Adrenal gland (tissue), 12 donors: Measurements from ENCODE around the gene LRRC36. TPM values are rescaled to one million over a fixed set of nuclear protein-coding genes. Genes with fewer than 3 reads are reported as not detected.

Source experiments
- DNase-seq, 7 donors: peaks; one replicate each; pipeline ENCODE4 v3.0.0-alpha.2; 2019 to 2020
- H3K27ac ChIP-seq, 5 donors: fragments of 200-600 bp; sonication (generic) in 4 of 5; 1 replicate in 3 of 5; 2 replicates in 2 of 5; pipeline versions ENCODE4 v1.5.1 to v1.8.0; 2016 to 2020; ENCODE audit warnings: mild to moderate bottlenecking in 1 of 5
- H3K27me3 ChIP-seq: fragments of 200-600 bp; 2 replicates; pipeline ENCODE4 v1.8.0; 2021
- H3K36me3 ChIP-seq, 2 donors: fragments of 200-600 bp; replicated peaks in 1 of 2; 1 replicate in 1 of 2; 2 replicates in 1 of 2; pipeline versions ENCODE4 v1.5.1 to v1.8.0; 2018 to 2022
- H3K4me1 ChIP-seq, 2 donors: fragments of 200-600 bp; replicated peaks in 1 of 2; 1 replicate in 1 of 2; 2 replicates in 1 of 2; pipeline versions ENCODE4 v1.5.1 to v1.8.0; 2018 to 2021
- H3K4me3 ChIP-seq, 4 donors: fragments of 200-600 bp; sonication (generic) in 3 of 4; one replicate each; pipeline ENCODE4 v1.5.1; 2016 to 2018
- H3K9me3 ChIP-seq, 3 donors: fragments of 200-600 bp; sonication (generic) in 1 of 3; replicated peaks in 1 of 3; 1 replicate in 2 of 3; 2 replicates in 1 of 3; pipeline versions ENCODE4 v1.5.1 to v1.8.0; 2016 to 2021
- CTCF ChIP-seq, 6 experiments: fragments of 450-650 bp in 4 of 6; fragments of 200-600 bp in 2 of 6; sonication (generic) in 1 of 6; IDR thresholded peaks; 1 replicate in 5 of 6; 2 replicates in 1 of 6; pipeline versions ENCODE4 v1.5.1 to v1.8.0; 2016 to 2021; ENCODE audit warnings: antibody characterized with exemption in 6 of 6, mild to moderate bottlenecking in 2 of 6, moderate library complexity in 1 of 6
- POLR2A ChIP-seq, 2 donors: fragments of 450-650 bp; IDR thresholded peaks; one replicate each; pipeline ENCODE4 v1.6.1; 2017; ENCODE audit warnings: antibody characterized with exemption in 2 of 2, mild to moderate bottlenecking in 2 of 2, moderate library complexity in 1 of 2
- WGBS, 4 donors: extraction: QIAGEN DNeasy Blood & Tissue Kit in 2 of 4; methylation state at CpG; one replicate each; pipeline versions ENCODE4 v1.1.5 to v1.1.7; 2013 to 2017; 5-methylcytosine and 5-hydroxymethylcytosine counted together
- intact Hi-C, 2 donors: fragments of 100-400 bp; cut with DNase I; formaldehyde crosslinking; loops; one replicate each; pipeline versions ENCODE4 v1.14.1 to v1.15.0; 2022 to 2023
- polyA plus RNA-seq, 3 donors: library from polyadenylated mRNA; stranded (reverse); fragments of 200-250 nt in 2 of 3; fragments of 350-450 nt in 1 of 3; fragmentation: Illumina TruSeq in 1 of 3; extraction: RNeasy Lipid Tissue Mini Kit (QIAGEN cat#74804) in 1 of 3; gene quantifications; one replicate each; pipeline ENCODE4 v1.2.3, GENCODE V29; 2013 to 2014
- total RNA-seq, 9 donors: library from RNA; depleted of rRNA in 4 of 9; stranded (reverse); fragments of >200 nt in 4 of 9; fragments of 120-200 nt in 1 of 9; fragmentation: NEBNext Ultra II Directional in 1 of 9; extraction: Animal tissue kit (Norgen Biotek cat#: 25700) in 1 of 9; gene quantifications; one replicate each; pipeline versions ENCODE4 v1.1.0 to v1.2.4, GENCODE V29; 2013 to 2023
- donor health status: healthy with polysubstance abuse.
- donor health status: Bipolar disorder and iron deficiency.
- donor health status: DM: yes; HTN: yes; CAD: no.
- donor health status: DM: no; HTN: no; CAD: no.
- donor health status: DM: no; HTN: no; CAD: no.
- donor health status: DM: yes; HTN: yes; CAD: no.

LRRC36 gene
- total and polyA plus RNA-seq, 12 donors: 0.15 to 4.7 (median 0.61) TPM; not detected in 5

DNA sequence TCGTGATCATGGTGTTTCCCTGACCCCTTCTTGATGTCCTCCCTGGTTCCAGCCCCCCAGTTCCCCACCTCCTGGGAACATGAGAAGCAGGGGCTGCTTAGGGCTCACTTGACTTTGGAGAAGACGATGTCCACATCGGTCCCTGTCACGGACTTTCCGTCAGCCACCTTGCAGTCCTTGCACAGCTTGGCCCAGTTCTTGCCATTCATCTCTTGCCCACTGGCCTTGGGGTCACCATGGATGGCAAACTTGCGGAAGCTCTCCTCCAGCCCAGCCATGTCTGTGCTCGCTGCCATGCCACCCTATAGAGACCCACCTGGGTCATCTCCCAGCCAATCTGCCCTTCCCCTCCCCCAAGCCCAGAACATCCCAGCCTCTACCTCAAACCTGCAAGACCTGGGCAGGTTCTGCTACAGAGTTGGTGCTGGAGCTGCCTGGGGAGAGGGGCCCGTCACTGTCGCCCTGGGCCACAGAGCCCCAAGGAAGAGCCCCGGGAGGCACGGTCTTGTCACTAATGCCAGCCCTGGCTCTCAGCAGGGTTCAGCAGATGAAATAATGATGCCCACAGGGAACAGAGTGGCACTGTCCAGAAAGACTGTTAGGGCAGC is 64.3 kb downstream of the LRRC36 start:
- intact Hi-C loops: no loop called here
- peak in 1 of 7 donors; percentile 51 for DNase-seq
- no peak overlapping the region for H3K4me3 ChIP-seq
- H3K4me1 ChIP-seq: peaks cover 14 to 24% of the 10 kb centered on the region in 2 donors
- peaks cover 8% of the 10 kb centered on the region for H3K27me3 ChIP-seq
- no peaks in the 10 kb centered on the region for H3K9me3 ChIP-seq
- no peak for TF ChIP-seq POLR2A (IDR thresholded peaks at IDR 0.05)
- no peak for TF ChIP-seq CTCF (IDR thresholded peaks at IDR 0.05)
- H3K36me3 ChIP-seq: no peaks in the 10 kb centered on the region
- 85 to 93% (median 87%) methylated on average over 6 to 11 of the region's 11 CpGs for WGBS, 4 donors
- no peak overlapping the region for H3K27ac ChIP-seq

DNA sequence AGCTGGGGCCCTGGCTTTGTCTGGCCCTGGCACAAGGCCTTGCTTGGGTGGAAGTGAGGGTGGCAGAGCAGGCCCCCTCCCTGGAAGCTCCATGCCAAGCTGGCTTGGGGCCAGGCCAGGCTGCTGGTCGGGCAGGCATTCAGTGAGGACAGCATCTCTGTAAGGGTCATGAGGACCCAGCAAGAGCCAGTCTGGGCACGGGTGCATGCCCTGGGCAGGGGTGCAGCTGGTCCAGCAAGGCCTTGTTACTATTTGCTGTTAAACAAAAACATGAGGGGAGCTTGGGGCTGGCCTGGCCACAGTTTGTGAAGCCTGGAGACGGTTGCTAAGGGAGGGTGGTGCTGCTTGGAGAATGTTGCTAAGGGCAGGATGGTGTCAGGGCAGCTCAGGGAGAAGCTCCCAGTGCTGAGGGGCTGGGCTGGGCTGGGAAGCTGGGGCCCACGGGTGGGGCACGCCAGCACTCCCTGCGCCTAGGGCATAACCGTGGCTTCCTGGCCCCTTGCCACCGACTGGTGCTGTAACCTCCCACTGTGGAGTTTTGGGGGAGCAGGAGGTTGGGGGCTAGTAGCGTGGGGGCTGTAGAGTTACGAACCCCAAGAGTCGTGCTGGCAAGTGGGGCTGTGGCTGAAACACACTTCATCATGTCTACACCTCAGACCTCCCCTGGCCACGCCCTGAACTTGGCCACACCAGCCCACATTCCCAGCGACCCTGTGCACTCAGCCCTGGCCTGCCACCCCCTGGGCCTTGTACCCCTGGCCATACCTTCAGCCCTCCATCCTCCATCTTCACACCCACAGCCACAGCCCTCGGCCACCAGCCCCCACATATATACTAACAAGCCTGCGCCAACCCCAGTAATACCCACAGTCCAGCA is 65.0 kb downstream of the LRRC36 start:
- Histone ChIP-seq H3K9me3 (no peaks in the 10 kb centered on the region), H3K4me3 (no peak overlapping the region)

GRCh38 chr16:67392301-67393059 is 65.9 kb downstream of the LRRC36 start:
- Histone ChIP-seq H3K27ac (no peak overlapping the region), H3K9me3 (no peaks in the 10 kb centered on the region), H3K4me1 (peaks cover 14 to 38% of the 10 kb centered on the region in 2 donors), H3K36me3 (no peaks in the 10 kb centered on the region), H3K27me3 (peaks cover 8% of the 10 kb centered on the region), H3K4me3 (peak overlapping the region in 1 of 4 donors; percentile 40)
- TF ChIP-seq POLR2A (IDR thresholded peaks at IDR 0.05): no peak
- TF ChIP-seq CTCF (IDR thresholded peaks at IDR 0.05): no peak
- WGBS, 4 donors: 79 to 83% (median 80%) methylated on average over 15 to 18 of the region's 18 CpGs
- DNase-seq: peak in 1 of 7 donors; percentile 46
- intact Hi-C loops: no loop called here

More for the DNA sequence above, 65.0 kb downstream of the LRRC36 start:
- peak in 1 of 7 donors; percentile 66 for DNase-seq
- 71 to 83% (median 78%) methylated on average over 7 to 15 of the region's 15 CpGs for WGBS, 4 donors
- H3K36me3 ChIP-seq: no peaks in the 10 kb centered on the region
- peaks cover 8% of the 10 kb centered on the region for H3K27me3 ChIP-seq
- intact Hi-C loops: no loop called here
- TF ChIP-seq POLR2A (IDR thresholded peaks at IDR 0.05) (no peak), CTCF (IDR thresholded peaks at IDR 0.05) (no peak)
- peaks cover 14 to 31% of the 10 kb centered on the region in 2 donors for H3K4me1 ChIP-seq
- no peak overlapping the region for H3K27ac ChIP-seq
